GM19468 (cell line): Measurements from ENCODE around the gene TNFRSF13B.
"Not testable (repeated sequence)": the region's sequence is repeated elsewhere in the genome, so short reads cannot be mapped to it uniquely, and the experiment has no call there.

ENCODE experiments used
- ATAC-seq: cut with Tn5 transposase; IDR thresholded peaks from one replicate; pipeline ENCODE4 v1.9.1; 2021; ENCODE audit warnings: mild to moderate bottlenecking, moderate library complexity, moderate number of reproducible peaks; ENCODE audit not compliant: unreplicated experiment; ENCODE audit errors: extremely low read depth

TNFRSF13B gene

DNA sequence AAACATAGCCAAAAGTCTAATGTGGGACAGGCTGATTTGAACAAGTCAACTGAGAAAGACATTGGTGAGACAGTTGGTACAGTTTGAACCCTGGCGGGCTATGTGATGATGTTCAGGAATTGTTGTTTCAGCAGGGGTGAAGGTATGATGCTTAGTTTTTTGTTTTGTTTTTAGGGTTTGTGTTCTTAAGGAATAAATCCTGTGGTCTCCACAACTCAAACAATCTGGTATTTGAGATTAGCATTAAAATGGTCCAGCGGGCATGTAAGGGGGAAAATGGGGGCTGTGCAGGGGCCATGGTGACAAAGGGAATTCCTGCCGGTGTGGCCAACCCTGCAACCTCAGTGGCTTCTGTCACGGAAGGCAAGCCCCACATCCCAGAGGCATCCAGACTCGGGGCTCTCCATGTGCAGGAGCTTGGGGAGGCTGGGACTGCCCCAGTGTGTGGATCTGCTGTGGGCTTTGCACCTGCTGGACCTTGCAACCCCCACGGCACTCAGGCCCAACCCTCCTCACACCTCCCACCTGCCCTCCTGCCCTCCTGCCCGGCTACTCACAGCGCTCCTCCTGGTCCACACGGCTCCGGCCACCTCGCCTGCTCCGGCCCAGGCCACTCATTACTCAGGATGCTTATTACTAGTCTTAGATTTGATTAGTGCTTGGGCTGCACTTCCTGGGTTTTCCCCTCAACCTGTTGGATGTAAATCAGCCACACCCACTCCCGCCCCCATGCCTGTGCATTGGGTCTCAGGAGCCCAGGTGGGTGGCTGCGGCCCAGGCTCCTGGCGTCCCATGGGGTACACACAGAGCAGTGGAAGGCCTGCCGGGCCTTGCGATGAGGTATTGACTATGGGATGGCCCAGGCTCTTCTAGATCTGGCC lies at the start of gene TNFRSF13B:
TNFRSF13B (minus strand) TSS at position 661 of the 881 bp plus-strand sequence; CDS start at position 618, 43 bp downstream.
- ATAC-seq, result no peak

GRCh38 chr17:17021194-17021863 lies 49.4 kb upstream of the TNFRSF13B start:
- ATAC-seq, result no peak

DNA sequence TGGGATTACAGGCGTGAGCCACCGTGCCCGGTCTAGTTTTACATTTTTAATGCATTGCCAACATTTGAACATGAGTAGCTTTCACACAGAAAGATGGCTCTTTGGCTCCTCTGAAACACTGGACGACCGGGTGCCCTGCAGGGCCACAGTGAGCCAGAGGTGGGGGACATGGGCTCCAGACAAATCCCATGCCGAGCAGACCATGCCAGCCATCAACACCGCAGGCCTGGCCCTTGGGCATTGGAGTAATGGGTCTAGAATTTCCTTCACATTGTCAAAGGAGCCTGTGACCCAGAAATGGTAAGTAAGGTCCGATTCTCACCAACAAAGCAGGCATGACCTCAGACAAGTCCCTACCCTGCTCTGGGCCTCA lies 48.9 kb upstream of the TNFRSF13B start:
- ATAC-seq, result no peak

DNA sequence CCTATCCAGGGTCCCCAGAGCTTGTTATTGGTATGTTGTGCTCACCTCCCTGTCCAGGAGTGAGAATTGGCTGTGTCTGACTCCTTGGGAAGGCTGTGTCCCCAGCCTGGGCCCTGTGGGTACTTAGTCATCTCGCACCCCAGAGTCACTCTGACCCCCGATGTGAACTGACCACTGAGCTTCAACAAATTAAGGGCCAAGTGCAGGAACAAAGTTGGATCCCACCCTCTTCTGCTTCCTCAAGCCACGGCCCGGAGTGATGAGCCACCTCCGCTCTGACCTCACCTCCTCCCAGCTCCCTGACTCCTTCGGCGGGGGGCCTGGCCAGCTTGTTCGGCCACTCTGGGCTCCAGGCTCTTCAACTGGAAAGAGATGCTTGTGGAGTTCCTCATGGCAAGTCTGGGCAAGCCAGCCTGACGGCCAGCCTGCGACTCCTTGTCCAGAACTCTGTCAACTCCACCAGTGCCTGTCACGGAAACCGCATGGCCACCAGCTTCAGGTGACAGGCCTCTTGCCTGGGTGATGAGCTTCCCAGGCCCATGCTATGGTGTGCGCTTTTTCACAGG lies 48.1 kb upstream of the TNFRSF13B start:
- no peak for ATAC-seq

- ATAC-seq, result no peak
These were observed 47.5 kb upstream of the TNFRSF13B start for GRCh38 chr17:17019430-17019762.

DNA sequence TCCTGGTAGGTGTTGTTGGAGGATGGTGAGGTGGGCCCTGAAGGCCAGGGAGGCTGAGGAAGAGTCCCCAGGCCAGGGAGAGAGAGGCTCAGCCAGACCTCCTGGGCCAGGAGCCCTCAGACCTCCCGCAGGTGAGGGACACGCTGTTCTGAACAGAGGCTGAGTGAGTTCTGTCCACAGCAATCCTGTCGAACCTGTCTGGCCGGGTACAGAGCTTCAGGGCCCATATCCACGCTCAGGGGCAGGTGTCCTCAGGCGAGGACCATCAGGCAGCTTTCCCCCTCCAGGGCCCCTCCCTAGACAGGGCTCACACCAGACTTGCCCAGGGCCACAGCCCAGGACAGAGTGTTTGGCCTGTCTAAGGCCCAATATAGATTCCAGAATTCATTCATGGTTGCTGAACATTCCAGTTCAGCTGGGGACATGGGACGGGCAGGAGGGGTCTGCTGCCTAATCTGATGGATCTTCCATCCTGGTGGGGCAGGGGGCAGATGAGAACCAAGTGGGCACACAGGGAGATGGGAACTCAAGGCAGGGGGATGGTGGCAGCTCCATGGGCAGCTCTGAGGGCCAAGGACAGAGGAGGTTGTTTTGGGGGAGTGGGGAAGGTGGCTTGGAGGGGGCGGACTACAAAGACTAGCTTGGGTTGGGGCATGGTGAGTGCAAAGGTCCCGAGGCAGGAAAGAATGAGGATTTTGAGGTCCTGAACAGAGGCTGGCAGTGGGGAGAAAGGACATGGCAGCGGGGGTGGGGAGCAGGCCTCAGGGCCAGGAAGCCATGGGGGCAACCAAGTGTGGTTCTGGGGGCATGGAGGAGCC lies 46.9 kb upstream of the TNFRSF13B start:
- ATAC-seq, result no peak

- no peak for ATAC-seq
These were observed 46.1 kb upstream of the TNFRSF13B start for GRCh38 chr17:17018021-17018441.

DNA sequence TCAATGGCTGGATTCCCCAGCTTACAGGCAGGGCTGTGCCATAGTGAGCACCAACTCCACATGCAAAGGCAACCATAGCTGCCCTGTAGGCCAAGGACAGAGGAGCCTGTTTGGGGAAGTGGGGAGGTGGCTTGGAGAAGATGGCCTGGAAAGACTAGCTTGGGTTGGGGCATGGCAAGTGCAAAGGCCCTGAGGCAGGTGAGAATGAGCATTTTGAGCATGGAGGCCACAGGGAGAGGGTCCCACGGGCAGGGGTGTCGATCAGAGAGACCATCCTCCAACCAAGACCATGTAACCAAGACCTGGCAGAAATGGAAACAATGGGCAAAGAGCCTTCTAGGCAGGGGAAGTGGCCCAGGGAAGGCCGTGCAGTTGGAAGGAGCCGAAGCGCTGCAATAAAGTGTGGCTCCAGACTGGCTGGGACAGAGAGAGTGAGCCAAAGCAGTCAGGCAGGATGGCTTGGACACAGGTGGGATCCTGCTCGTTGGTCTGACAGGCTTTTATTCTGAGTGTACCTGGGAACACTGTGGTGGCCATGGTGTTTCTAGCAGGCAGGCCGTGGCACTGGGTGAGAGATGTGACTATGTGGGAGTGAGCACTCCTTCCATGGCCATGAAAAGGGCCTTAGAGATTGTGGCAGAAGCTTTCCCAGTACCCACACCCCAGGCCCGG lies 45.6 kb upstream of the TNFRSF13B start:
- ATAC-seq, result no peak

DNA sequence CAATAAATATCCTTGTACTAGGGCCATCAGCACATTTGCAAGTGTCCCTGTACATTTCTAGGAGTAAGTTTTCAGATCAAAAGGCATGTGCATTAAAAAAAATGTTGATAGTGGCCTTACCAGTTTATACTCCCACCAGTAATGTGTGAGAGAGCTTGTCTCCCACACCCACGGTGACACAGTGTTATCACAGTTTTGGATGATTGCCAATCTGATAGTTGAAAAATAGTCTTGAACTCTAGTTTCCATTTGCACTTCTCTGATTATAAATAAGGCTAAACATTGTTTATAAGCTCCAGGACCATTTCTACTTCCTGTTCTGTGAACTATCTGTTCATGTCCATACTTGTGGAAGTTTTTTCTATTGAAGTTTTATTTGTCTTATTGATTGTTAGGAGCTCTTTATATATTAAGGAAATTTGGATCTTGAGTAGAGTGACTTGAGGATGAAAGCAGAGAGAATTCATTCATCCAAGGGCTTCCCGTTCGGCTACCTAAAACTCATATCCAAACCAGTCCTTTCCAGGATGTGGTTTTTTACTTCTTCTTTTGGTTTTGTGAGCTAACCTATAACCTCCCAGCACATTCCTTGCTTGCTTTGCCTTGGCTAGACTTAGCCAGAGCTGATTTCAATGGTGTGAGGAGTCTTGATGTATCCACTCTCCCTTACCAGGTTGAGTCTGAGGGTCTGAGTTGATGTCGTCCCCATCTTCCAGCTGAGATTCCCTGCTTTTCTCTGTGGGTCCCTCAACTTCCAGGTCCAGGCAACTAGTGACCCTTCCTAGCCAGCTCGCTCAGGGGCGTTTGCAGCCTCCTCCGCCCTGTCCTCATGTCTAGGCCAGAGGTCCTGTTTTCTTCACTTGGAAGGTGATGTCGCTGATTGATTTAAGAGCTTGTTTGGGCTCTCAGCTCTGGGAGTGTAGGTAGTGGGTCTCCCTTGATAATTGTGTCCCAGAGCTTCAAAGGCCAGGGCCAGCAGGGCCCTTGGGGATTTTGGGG lies 44.6 kb upstream of the TNFRSF13B start:
- ATAC-seq, result not testable (repeated sequence)

GRCh38 chr17:17015230-17015629 lies 43.3 kb upstream of the TNFRSF13B start:
- no peak for ATAC-seq

- not testable (repeated sequence) for ATAC-seq
These were observed 42.8 kb upstream of the TNFRSF13B start for GRCh38 chr17:17014748-17015124.

GRCh38 chr17:17013828-17014747 lies 42.2 kb upstream of the TNFRSF13B start:
- not testable (repeated sequence) for ATAC-seq

GRCh38 chr17:17011043-17011907 lies 39.4 kb upstream of the TNFRSF13B start:
- not testable (repeated sequence) for ATAC-seq

DNA sequence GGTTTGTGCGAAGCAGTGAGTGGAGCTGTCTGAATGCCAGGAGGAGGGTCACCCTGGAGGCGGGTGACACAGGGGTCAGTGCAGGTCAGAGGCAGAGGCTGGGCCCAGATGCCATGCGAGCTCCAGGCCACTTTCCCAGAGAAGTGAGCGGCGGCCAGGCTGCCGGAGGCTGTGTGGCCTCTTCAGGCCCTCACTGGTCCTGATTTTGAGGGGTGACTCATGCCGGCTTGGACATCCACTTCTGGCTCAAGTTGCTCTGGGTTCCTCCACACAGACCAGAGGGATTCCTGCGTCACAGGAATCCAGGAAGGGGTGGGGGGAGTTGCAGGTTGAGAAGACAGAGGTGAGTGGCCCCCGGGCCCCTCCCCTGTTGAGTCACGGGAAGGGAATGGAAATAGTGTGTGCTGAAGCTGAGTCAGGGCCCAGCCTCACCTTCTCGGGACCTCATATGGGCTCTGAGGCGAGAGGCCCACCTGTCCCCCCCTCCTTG lies 38.7 kb upstream of the TNFRSF13B start:
- not testable (repeated sequence) for ATAC-seq

DNA sequence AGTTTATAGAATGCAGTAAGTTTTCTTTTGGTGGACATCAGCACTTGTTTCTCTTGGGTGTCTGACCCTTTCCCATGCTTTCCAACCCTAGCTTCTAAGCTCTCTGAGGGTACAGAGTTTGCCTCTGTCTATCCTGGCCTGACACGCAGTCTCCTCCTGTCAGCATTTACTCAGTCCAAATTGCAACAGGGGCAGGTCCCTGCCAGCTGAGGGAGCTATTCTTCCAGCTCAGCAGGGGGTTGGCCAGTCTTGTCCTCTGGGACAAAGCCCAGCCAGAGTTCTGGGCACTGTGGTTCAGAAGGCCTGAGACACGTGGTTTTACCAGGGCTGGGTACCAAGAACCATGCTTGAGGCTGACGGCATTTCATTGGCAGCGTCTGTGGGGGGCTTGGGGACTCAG lies 38.1 kb upstream of the TNFRSF13B start:
- not testable (repeated sequence) for ATAC-seq

GRCh38 chr17:17008621-17009397 lies 36.9 kb upstream of the TNFRSF13B start:
- not testable (repeated sequence) for ATAC-seq
